ENCODE results near the gene THSD8.

DNA sequence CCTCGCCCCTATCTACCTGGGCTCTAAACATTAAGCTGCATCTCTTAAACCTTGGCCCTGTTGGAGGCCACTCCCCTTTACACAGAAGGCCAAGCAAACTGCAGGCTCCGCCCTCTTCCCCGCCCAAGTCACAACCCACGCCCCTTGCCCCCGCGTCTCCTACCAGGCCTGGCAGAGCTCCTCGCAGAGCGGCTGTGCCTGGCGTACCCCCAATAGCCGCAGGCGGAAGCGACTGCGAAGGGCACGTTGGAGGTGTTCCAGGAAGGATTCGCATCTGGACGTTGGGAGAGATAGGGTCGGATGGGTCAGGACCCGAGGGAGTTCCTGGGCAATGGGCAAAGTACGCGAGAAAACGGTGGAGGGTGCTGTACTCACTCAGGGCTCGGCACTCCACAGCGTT is 26.6 kb downstream of the THSD8 start:
- TF ChIP-seq EZH2phosphoT487 (IDR thresholded peaks at IDR 0.05; ENCODE audit: low read depth, severe bottlenecking, unreplicated experiment) (no peak), EZH2 (IDR thresholded peaks at IDR 0.05; ENCODE audit: borderline replicate concordance) (no peak)
- TF ChIP-seq, protein P1, sequence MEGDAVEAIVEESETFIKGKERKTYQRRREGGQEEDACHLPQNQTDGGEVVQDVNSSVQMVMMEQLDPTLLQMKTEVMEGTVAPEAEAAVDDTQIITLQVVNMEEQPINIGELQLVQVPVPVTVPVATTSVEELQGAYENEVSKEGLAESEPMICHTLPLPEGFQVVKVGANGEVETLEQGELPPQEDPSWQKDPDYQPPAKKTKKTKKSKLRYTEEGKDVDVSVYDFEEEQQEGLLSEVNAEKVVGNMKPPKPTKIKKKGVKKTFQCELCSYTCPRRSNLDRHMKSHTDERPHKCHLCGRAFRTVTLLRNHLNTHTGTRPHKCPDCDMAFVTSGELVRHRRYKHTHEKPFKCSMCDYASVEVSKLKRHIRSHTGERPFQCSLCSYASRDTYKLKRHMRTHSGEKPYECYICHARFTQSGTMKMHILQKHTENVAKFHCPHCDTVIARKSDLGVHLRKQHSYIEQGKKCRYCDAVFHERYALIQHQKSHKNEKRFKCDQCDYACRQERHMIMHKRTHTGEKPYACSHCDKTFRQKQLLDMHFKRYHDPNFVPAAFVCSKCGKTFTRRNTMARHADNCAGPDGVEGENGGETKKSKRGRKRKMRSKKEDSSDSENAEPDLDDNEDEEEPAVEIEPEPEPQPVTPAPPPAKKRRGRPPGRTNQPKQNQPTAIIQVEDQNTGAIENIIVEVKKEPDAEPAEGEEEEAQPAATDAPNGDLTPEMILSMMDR (IDR thresholded peaks at IDR 0.05; ENCODE audit: poor library complexity): no peak
